GM19193 (cell line): Measurements from ENCODE around the gene DMPK.
A peak's percentile ranks its signal among the peaks of the same experiment; 100 is the strongest.

Experiments used
- POLR2A ChIP-seq: IDR thresholded peaks from 4 replicates; pipeline ENCODE4 v1.6.1; 2011; ENCODE audit not compliant: insufficient read depth, insufficient read length; ENCODE audit errors: extremely low read depth

The DMPK gene

GRCh38 chr19:45782162-45782691 lies at the start of gene DMPK:
DMPK (minus strand) TSS chr19:45782490; CDS start chr19:45782352, 138 bp downstream.
- no peak for TF ChIP-seq POLR2A

- TF ChIP-seq POLR2A = no peak
Observed at GRCh38 chr19:45828945-45829344, 46.7 kb upstream of the DMPK start.

- TF ChIP-seq POLR2A = no peak
Observed at GRCh38 chr19:45828523-45828922, 46.2 kb upstream of the DMPK start.

GRCh38 chr19:45827459-45828093 lies 45.3 kb upstream of the DMPK start:
- TF ChIP-seq POLR2A = no peak

- no peak for TF ChIP-seq POLR2A
Observed at GRCh38 chr19:45826934-45827333, 44.6 kb upstream of the DMPK start.

GRCh38 chr19:45825917-45826893 lies 43.9 kb upstream of the DMPK start:
- TF ChIP-seq POLR2A = no peak

GRCh38 chr19:45825263-45825605 lies 42.9 kb upstream of the DMPK start:
- TF ChIP-seq POLR2A = no peak

- no peak for TF ChIP-seq POLR2A
Observed at GRCh38 chr19:45824531-45825262, 42.4 kb upstream of the DMPK start.

- no peak for TF ChIP-seq POLR2A
Observed at GRCh38 chr19:45824041-45824471, 41.8 kb upstream of the DMPK start.

GRCh38 chr19:45823182-45823581 lies 40.9 kb upstream of the DMPK start:
- no peak for TF ChIP-seq POLR2A

GRCh38 chr19:45822716-45823115 lies 40.4 kb upstream of the DMPK start:
- TF ChIP-seq POLR2A = no peak

GRCh38 chr19:45821570-45821969 lies 39.3 kb upstream of the DMPK start:
- TF ChIP-seq POLR2A = no peak

- peak; percentile 15 for TF ChIP-seq POLR2A
Observed at GRCh38 chr19:45821103-45821521, 38.8 kb upstream of the DMPK start.

GRCh38 chr19:45820413-45821102 lies 38.3 kb upstream of the DMPK start:
- no peak for TF ChIP-seq POLR2A
